Mesodermal cell (in vitro differentiated cells): ENCODE measurements around the gene GABPA.

ENCODE experiments used
- H3K27ac ChIP-seq: 2 replicates; pipeline ENCODE4 v1.7.0; 2013; ENCODE audit warnings: mild to moderate bottlenecking, low read depth, low read length, moderate library complexity; ENCODE audit not compliant: severe bottlenecking
- H3K36me3 ChIP-seq: 2 replicates; pipeline ENCODE4 v1.7.1; 2013; ENCODE audit warnings: mild to moderate bottlenecking, low read length, moderate library complexity; ENCODE audit not compliant: control insufficient read depth, insufficient read depth
- H3K4me1 ChIP-seq: one replicate; pipeline ENCODE4 v1.7.1; 2013; ENCODE audit warnings: mild to moderate bottlenecking, low read length; ENCODE audit not compliant: insufficient read depth, control insufficient read depth, poor library complexity, severe bottlenecking
- H3K4me3 ChIP-seq: 2 replicates; pipeline ENCODE4 v1.7.0; 2013; ENCODE audit warnings: low read length, control low read depth, mild to moderate bottlenecking; ENCODE audit not compliant: insufficient read depth, poor library complexity, severe bottlenecking; ENCODE audit errors: extremely low read depth
- H3K9me3 ChIP-seq: 2 replicates; pipeline ENCODE4 v1.7.1; 2013; ENCODE audit warnings: mild to moderate bottlenecking, low read length, moderate library complexity; ENCODE audit not compliant: control insufficient read depth
- WGBS, 2 experiments: methylation state at CpG; one replicate each; pipeline ENCODE4 v1.1.5; 2013; ENCODE audit warnings: missing lambda C conversion rate in 2 of 2; ENCODE audit not compliant: insufficient coverage in 2 of 2; 5-methylcytosine and 5-hydroxymethylcytosine counted together

GABPA gene

DNA sequence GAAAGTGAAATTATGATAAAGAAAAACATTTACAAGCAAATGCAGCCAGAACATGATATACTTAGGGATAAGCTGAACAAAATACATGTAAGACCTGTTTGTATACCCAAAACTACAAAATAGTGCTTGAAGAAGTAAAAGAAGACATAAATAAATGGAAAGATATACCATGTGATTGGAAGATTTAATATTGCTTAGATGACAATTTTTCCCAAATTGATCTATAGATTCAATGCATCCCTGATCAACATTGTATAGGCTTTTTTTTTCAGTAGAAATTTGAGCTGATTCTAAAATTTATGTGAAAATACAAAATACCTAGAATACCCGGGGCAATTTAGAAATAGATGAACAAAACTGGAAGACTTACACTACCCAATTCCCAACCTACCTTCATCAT, 76.4 kb downstream of the GABPA start:
- Histone ChIP-seq H3K27ac (no peak overlapping the region), H3K36me3 (no peaks in the 10 kb centered on the region), H3K4me1 (no peaks in the 10 kb centered on the region), H3K9me3 (no peaks in the 10 kb centered on the region), H3K4me3 (no peak overlapping the region)
- WGBS, 2 experiments: no CpG with 5 or more reads among the region's 1 CpG

DNA sequence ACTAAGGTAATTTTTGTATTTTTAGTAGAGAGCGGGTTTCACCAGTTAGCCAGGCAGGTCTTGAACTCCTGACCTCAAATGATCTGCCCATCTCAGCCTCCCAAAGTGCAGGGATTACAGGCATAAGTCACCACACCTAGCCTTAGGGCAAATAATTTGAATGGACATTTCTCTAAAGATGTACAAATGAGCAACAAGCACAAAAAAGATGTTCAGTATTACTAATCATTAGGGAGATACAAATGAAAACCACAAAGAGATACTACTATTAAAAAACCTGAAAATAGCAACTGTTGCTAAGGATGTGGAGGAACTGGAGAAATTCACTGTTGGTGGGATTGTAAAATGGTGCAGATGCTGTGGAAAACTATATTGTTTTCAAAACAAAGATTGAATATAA, 79.1 kb downstream of the GABPA start:
- Histone ChIP-seq H3K27ac (no peak overlapping the region), H3K4me3 (no peak overlapping the region), H3K9me3 (no peaks in the 10 kb centered on the region), H3K4me1 (no peaks in the 10 kb centered on the region), H3K36me3 (no peaks in the 10 kb centered on the region)
- 88 to 100% methylated on average over 1 of the region's 1 CpG for WGBS, 2 experiments

DNA sequence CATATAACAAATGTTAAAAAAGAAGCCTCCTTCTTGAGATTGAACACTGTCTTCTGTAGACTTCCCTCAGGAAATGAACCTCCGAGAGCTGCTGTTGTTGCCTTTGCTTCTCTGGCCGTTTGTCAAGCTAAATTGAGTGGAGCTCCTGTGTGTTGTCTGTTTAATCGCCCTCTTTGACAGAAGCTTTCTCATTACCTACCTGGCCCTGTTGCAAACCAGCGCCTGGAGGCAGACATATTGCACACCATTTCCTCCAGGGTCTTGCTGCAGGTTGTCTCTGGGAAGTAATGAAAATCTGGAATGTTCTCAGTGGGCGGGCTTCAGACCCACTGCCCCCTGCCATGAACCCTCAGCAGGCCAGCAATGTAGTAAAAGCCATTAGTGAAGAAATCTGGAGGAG, 83.3 kb downstream of the GABPA start:
- H3K4me3 ChIP-seq: no peak overlapping the region
- H3K9me3 ChIP-seq: no peaks in the 10 kb centered on the region
- no peaks in the 10 kb centered on the region for H3K4me1 ChIP-seq
- WGBS, 2 experiments: 77% methylated on average over 2 of the region's 5 CpGs; no CpG with 5 or more reads in 1 of the 2 experiments
- H3K36me3 ChIP-seq: no peaks in the 10 kb centered on the region
- no peak overlapping the region for H3K27ac ChIP-seq

DNA sequence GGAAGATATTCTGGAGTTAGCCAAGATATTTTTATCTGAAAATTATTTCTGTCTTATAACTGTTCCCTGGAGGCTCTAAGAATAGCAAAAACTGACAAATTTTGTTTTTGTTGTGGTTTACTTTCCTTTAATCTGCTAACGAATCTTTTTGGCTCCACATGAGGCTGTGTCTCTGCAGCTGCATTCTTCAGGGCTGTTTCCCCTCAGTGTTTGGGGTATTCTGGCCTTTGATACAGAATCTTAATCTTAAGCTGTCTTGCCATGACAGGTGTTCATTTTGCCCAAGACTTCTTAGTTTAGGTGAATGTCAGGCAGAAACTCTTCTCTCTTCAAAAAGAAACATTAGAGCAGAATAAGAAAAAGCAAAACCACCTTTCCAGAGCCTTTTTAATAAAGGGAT, 83.8 kb downstream of the GABPA start:
- WGBS, 2 experiments: 100% methylated on average over 1 of the region's 1 CpG; no CpG with 5 or more reads in 1 of the 2 experiments
- Histone ChIP-seq H3K9me3 (no peaks in the 10 kb centered on the region), H3K4me3 (no peak overlapping the region), H3K27ac (peak overlapping the region; percentile 36), H3K4me1 (no peaks in the 10 kb centered on the region), H3K36me3 (no peaks in the 10 kb centered on the region)
